Fibroblast of upper back skin (primary cell): Measurements from ENCODE around the gene METTL23.

Experiments
- DNase-seq: peaks from one replicate; pipeline ENCODE4 v3.0.0-alpha.2; 2013

Gene METTL23

GRCh38 chr17:76775021-76775600 is 48.5 kb downstream of the METTL23 start:
- DNase-seq: no peak

DNA sequence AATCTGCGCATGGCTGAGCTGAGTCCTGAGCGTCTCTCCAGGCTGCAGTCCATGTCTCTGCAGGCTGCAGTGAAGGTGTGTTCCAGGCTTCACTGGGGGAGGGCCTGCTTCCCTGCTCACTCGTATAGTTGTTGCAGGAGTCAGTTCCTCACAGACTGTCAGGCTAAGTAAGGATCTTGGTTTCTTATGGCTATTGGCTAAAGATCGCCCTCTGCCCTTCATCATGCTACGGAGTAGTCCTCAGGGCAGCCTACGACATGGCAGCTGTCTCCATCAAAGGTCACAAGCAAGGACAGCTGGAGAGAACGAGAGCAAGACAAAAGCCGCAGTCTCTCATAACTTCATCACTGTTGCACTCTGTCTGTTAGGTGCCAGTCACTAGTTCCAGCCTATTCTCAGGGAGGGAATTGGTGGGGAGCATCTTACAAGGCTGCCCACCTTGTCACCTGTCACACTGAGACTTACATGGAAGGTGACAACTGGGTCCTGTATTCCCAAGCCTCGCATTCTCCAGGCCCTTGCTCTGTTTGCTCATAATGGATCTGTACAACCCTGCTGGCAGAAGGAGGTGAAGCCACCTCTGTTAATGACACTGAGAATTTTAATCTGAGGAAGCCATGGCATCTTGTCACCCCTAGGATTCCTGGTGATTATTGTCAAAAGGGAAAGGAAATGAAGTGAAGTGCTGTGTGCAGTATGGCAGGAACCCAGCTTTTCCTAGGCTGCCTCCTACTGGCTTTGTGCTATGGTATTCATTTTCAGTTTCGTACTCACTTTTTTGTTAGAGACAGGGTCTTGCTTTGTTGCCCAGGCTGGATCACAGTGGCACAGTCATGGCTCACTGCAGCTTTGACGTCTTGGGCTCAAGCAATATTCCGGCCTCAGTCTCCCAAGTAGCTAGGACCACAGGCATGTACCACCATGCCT is 54.7 kb downstream of the METTL23 start:
- no peak for DNase-seq

GRCh38 chr17:76783146-76783545 is 56.5 kb downstream of the METTL23 start:
- DNase-seq: no peak
